OCI-LY7 (cell line): ENCODE measurements around the gene NPLOC4. TPM values are rescaled to one million over a fixed set of nuclear protein-coding genes. Genes with fewer than 3 reads are reported as not detected.

Experiments
- BruUV-seq: library from RNA; stranded (reverse); fragments of 400-500 nt; replicated peaks from 2 replicates; lab custom pipeline; 2021; lab: Mats Ljungman, UMichigan
- CTCF ChIA-PET: fragments of 300-600 bp; sonication (Branson Sonifier 250); formaldehyde crosslinking; loops from one replicate; lab custom pipeline; 2022; ENCODE audit warnings: antibody characterized with exemption; ENCODE audit not compliant: unreplicated experiment; lab: Charles Lee
- POLR2A ChIA-PET: fragments of 300-600 bp; sonication (Branson Sonifier 250); formaldehyde crosslinking; loops from one replicate; lab custom pipeline; 2022; ENCODE audit warnings: antibody characterized with exemption; lab: Charles Lee
- DNase-seq: peaks from one replicate; pipeline ENCODE4 v3.0.0-alpha.2; 2015; ENCODE audit warnings: low spot score
- H2AFZ ChIP-seq: fragments of 200-600 bp; sonication (generic), shearing (Covaris generic); 2 replicates; pipeline ENCODE4 v1.6.1; 2014; ENCODE audit warnings: mild to moderate bottlenecking, antibody characterized with exemption, low read length, moderate library complexity
- H3K27ac ChIP-seq: fragments of 200-600 bp; sonication (generic); 2 replicates; pipeline ENCODE4 v1.5.1; 2014; ENCODE audit warnings: mixed run types, low read depth, mild to moderate bottlenecking, moderate library complexity, low read length, inconsistent platforms; ENCODE audit not compliant: poor library complexity, severe bottlenecking
- H3K36me3 ChIP-seq: fragments of 200-600 bp; sonication (generic); 2 replicates; pipeline ENCODE4 v1.6.1; 2014; ENCODE audit warnings: mild to moderate bottlenecking, antibody characterized with exemption, low read length, moderate library complexity, mixed read lengths; ENCODE audit not compliant: insufficient read depth
- H3K4me1 ChIP-seq: fragments of 200-600 bp; sonication (generic); 2 replicates; pipeline ENCODE4 v1.5.1; 2014; ENCODE audit warnings: mild to moderate bottlenecking, low read length; ENCODE audit not compliant: insufficient read depth, poor library complexity, severe bottlenecking
- H3K4me2 ChIP-seq: fragments of 200-600 bp; sonication (generic); 2 replicates; pipeline ENCODE4 v1.6.1; 2014; ENCODE audit warnings: mild to moderate bottlenecking, low read length
- H3K4me3 ChIP-seq: fragments of 200-600 bp; sonication (generic); 2 replicates; pipeline ENCODE4 v1.5.1; 2014; ENCODE audit warnings: mild to moderate bottlenecking, low read depth, low read length; ENCODE audit not compliant: poor library complexity, severe bottlenecking
- H3K79me2 ChIP-seq: fragments of 200-600 bp; sonication (generic); 2 replicates; pipeline ENCODE4 v1.6.1; 2016; ENCODE audit warnings: low read depth, mild to moderate bottlenecking, low read length, moderate library complexity, mixed read lengths; ENCODE audit not compliant: insufficient read depth
- H3K9me2 ChIP-seq: fragments of 200-600 bp; sonication (generic); 2 replicates; pipeline ENCODE4 v1.6.1; 2016; ENCODE audit warnings: mild to moderate bottlenecking, low read length, mixed read lengths; ENCODE audit not compliant: insufficient read depth
- H3K9me3 ChIP-seq: fragments of 200-600 bp; sonication (generic); 2 replicates; pipeline ENCODE4 v1.6.1; 2014; ENCODE audit warnings: mild to moderate bottlenecking, mixed run types, low read length, mixed read lengths
- H4K20me1 ChIP-seq: fragments of 200-600 bp; sonication (generic); 2 replicates; pipeline ENCODE4 v1.6.1; 2014; ENCODE audit warnings: mild to moderate bottlenecking, antibody characterized with exemption, low read length, moderate library complexity, mixed read lengths; ENCODE audit not compliant: insufficient read depth
- CTCF ChIP-seq: fragments of 200-600 bp; sonication (generic); conservative IDR thresholded peaks from 2 replicates; pipeline ENCODE4 v1.5.1; 2014; ENCODE audit warnings: mild to moderate bottlenecking, antibody characterized with exemption, low read length, moderate library complexity, mixed read lengths
- EZH2phosphoT487 ChIP-seq: fragments of 200-600 bp; sonication (generic); IDR thresholded peaks from 2 replicates; pipeline ENCODE4 v1.6.1; 2018; ENCODE audit warnings: low read depth, borderline replicate concordance, mild to moderate bottlenecking, mixed run types, antibody characterized with exemption, low read length, moderate library complexity, mixed read lengths
- intact Hi-C: fragments of 100-400 bp; cut with micrococcal nuclease; formaldehyde crosslinking; loops from one replicate; pipeline ENCODE4 v1.10.0; 2022; ENCODE audit not compliant: unreplicated experiment
- total RNA-seq, 2 experiments: library from RNA; depleted of rRNA in 1 of 2; stranded (reverse); fragments of >200 nt in 1 of 2; shearing (Covaris generic) in 1 of 2; gene quantifications; 2 replicates each; pipeline ENCODE4 v1.2.3, GENCODE V29; 2014 to 2022

Gene NPLOC4
- total RNA-seq, 2 experiments from 2014 or later, result 69.6 to 118 TPM

- intact Hi-C loops, result no loop called here
- peaks cover 16% of the 10 kb centered on the region; the same call in 1 of the 2 replicates for H3K79me2 ChIP-seq
- H3K9me3 ChIP-seq, result no peaks in the 10 kb centered on the region
- peak overlapping the region; percentile 90 for H3K4me3 ChIP-seq
- H3K27ac ChIP-seq, result no peak overlapping the region
- peaks cover 52% of the 10 kb centered on the region for H3K4me1 ChIP-seq
- H2AFZ ChIP-seq, result peak overlapping the region; percentile 72; the same call in 1 of the 2 replicates
- ChIA-PET CTCF (interaction anchor here (0.6 kb wide), 1 partner anchor 218 kb away, joined by 3 read pairs; no protein-coding TSS in a partner anchor), POLR2A (interaction anchor here (0.6 to 1.1 kb wide), 3 partner anchors 9 to 207 kb away, joined by 3 read pairs; no protein-coding TSS in a partner anchor)
- H3K4me2 ChIP-seq, result peak overlapping the region; percentile 80
- H3K36me3 ChIP-seq, result no peaks in the 10 kb centered on the region
- DNase-seq, result no peak
- no TSS peak for BruUV-seq
- no peaks in the 10 kb centered on the region for H3K9me2 ChIP-seq
- TF ChIP-seq EZH2phosphoT487 (no peak), CTCF (no peak)
- H4K20me1 ChIP-seq, result no peaks in the 10 kb centered on the region
Measured at GRCh38 chr17:81520021-81520901, 116.7 kb downstream of the NPLOC4 start.

GRCh38 chr17:81519284-81520020, 117.5 kb downstream of the NPLOC4 start:
- no peaks in the 10 kb centered on the region for H3K36me3 ChIP-seq
- no peaks in the 10 kb centered on the region for H3K9me2 ChIP-seq
- H4K20me1 ChIP-seq, result no peaks in the 10 kb centered on the region
- H2AFZ ChIP-seq, result peak overlapping the region; percentile 72
- H3K4me1 ChIP-seq, result peaks cover 55% of the 10 kb centered on the region
- ChIA-PET POLR2A (interaction anchor here (0.6 to 2.2 kb wide), 4 partner anchors 10 to 78 kb away, joined by 3 to 15 read pairs (median 4); partner anchors contain the start of gene FAAP100), CTCF (interaction anchor here (0.6 to 2.3 kb wide), 2 partner anchors 82 to 219 kb away, joined by 3 to 9 read pairs; no protein-coding TSS in a partner anchor)
- TF ChIP-seq EZH2phosphoT487 (no peak), CTCF (peak; percentile 77)
- intact Hi-C loops, result loop anchor here (1.0 to 10.0 kb wide), 4 partner anchors 82 to 353 kb away; partner anchors contain the start of genes ARHGDIA, ARL16, BAHCC1 and HGS
- H3K4me3 ChIP-seq, result peak overlapping the region; percentile 90
- BruUV-seq, result no TSS peak
- H3K9me3 ChIP-seq, result no peaks in the 10 kb centered on the region
- peak overlapping the region; percentile 80 for H3K4me2 ChIP-seq
- H3K27ac ChIP-seq, result peak overlapping the region; percentile 89
- peaks cover 18% of the 10 kb centered on the region; the same call in 1 of the 2 replicates for H3K79me2 ChIP-seq
- peak; percentile 78 for DNase-seq
